Fibroblast of the aortic adventitia (primary cell): Measurements from ENCODE around the gene TRAK1. TPM values are rescaled to one million over a fixed set of nuclear protein-coding genes. Genes with fewer than 3 reads are reported as not detected.

Experiments
- DNase-seq: peaks from one replicate; pipeline ENCODE4 v3.0.0-alpha.2; 2010; ENCODE audit warnings: low read depth
- H3K4me3 ChIP-seq: 2 replicates; pipeline ENCODE4 v1.5.1; 2011; ENCODE audit warnings: low read depth, mild to moderate bottlenecking, control low read depth, low read length, moderate library complexity
- total RNA-seq: library from RNA; depleted of rRNA; stranded (reverse); fragments of >200 nt; gene quantifications from 2 replicates; pipeline ENCODE4 v1.2.3, GENCODE V29; 2012; ENCODE audit warnings: low replicate concordance
- TF ChIP-seq, protein P1 (sequence below): IDR thresholded peaks from 2 replicates; pipeline ENCODE4 v1.5.1; 2011; ENCODE audit warnings: mild to moderate bottlenecking, low read length, control low read depth, inconsistent platforms; ENCODE audit not compliant: insufficient read depth

TRAK1 gene
- total RNA-seq, 1 donor, result 51.6 TPM

DNA sequence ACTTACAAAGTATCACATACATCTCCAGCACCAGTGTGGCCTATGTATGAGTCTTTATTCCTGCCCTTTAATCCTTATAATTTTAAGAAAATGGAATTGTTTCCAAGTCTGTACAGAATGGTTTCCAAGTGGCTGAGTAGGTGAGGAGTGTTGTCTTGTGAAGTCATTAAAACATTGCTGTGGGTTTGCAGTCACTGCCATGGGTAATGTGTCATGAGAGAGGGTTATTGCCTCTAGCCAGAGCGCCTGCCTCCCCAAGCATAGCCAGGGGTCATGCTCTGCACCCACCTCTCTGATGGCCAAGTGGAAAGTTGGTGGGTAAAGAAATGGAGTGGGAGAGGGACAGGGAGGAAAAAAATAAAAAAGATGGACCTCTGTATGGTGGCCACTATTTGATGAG, 25.3 kb downstream of the TRAK1 start:
- DNase-seq, result no peak
- H3K4me3 ChIP-seq, result no peak overlapping the region
- TF ChIP-seq, protein P1, sequence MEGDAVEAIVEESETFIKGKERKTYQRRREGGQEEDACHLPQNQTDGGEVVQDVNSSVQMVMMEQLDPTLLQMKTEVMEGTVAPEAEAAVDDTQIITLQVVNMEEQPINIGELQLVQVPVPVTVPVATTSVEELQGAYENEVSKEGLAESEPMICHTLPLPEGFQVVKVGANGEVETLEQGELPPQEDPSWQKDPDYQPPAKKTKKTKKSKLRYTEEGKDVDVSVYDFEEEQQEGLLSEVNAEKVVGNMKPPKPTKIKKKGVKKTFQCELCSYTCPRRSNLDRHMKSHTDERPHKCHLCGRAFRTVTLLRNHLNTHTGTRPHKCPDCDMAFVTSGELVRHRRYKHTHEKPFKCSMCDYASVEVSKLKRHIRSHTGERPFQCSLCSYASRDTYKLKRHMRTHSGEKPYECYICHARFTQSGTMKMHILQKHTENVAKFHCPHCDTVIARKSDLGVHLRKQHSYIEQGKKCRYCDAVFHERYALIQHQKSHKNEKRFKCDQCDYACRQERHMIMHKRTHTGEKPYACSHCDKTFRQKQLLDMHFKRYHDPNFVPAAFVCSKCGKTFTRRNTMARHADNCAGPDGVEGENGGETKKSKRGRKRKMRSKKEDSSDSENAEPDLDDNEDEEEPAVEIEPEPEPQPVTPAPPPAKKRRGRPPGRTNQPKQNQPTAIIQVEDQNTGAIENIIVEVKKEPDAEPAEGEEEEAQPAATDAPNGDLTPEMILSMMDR, result no peak

DNA sequence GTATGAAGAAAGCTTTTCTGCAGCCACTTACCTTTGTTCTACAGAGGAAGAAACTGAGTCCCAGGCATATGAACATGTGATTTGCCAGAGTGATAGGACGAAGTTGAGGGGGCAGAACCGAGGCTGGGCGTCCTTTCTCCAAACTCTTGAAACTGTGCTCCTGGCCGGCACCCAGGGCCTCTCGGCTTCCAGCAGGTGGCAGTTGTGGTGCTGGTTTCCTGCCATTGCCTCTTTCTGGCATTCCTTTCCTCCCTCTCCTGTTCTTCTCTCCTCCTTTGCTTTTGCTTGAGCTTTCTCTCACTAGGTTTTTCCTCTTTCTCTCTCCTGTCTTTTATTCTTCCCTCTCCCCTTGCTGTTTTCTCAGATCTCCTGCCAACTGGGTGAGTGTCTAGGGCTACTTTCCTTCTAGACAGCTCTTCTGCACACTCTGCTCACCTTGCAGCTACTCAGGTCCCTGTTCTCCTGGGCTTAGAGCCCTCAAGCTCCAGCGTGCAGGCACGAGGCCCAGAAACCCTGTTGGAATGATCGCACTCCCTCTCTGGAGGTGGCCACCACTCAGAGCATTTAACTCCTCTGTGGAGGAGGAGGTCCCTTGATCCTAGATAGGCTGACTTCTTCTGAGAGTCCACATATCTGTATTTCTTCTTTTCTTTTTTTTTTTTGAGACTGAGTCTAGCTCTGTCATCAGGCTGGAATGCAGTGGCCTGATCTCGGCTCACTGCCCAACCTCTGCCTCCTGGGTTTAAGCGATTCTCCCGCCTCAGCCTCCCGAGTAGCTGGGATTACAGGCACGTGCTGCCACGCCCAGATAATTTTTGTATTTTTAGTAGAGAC, 26.2 kb downstream of the TRAK1 start:
- H3K4me3 ChIP-seq, result peak overlapping the region; percentile 18
- TF ChIP-seq, protein P1, result peak; percentile 59
- DNase-seq, result peak; percentile 84

DNA sequence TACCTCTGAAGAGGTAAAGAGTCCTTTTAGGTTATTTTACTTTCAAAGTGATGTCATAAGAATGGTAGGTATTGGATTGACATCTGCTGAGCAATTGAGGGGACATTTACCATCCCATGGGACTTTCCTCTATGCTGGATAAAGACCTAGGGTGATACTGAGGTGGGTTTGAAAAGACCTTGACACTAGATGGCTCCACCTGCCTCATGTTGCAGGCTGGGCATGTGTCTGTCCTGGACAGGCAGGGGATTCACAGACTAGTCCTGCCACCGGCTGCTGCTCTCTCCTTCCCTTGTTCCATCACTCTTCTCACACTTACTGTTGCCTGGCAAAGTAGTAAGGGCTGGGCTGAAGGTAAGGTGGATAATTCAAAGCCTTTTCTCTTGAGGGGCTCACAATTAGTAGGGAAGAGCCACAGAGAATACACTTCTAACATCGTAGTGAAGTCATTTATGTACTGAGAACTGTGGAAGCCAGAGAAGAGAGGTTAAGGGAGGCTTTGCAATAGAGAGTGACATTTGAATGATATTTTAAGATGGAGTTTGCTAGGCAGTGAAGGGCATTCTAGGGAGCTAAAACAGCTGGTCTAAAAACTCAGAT, 27.7 kb downstream of the TRAK1 start:
- no peak overlapping the region for H3K4me3 ChIP-seq
- peak; percentile 43 for DNase-seq
- TF ChIP-seq, protein P1, result peak; percentile 33

DNA sequence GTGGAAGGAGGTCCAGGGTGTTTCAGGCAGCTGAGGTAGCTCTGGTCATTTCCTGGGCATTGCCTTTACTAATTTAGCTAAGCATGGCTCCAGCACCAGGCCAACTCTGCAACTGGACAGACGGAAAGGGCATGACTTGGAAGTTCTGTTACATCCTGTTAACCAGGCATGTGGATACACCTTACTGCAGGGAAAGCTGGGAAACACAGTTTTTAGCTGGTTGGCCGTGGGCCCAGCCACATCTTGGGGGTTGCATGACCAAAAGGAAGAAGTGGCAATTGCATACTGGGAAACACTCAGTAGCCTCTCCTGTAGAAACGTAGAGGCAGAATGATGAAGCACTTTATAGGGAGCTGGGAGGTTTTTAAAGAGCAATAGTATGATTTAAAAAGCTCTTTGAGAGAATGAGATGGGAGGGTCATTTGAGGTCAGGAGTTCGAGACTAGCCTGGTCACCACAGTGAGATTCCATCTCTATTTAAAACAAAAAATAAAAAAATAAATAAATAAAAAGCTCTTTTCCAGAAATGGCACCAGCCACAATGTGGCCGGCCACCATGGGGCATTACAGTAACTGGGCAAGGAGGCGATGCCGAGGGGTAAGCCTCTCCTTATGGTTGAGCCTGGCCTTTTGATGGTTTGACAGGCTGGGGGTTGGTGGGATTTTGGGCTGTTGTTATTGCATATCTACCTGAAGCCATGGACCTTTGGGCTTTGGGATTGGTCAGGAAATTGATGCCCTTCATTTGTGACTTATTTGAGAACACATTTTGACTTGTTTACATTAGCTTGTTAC, 28.6 kb downstream of the TRAK1 start:
- DNase-seq, result no peak
- no peak overlapping the region for H3K4me3 ChIP-seq
- TF ChIP-seq, protein P1, result no peak

DNA sequence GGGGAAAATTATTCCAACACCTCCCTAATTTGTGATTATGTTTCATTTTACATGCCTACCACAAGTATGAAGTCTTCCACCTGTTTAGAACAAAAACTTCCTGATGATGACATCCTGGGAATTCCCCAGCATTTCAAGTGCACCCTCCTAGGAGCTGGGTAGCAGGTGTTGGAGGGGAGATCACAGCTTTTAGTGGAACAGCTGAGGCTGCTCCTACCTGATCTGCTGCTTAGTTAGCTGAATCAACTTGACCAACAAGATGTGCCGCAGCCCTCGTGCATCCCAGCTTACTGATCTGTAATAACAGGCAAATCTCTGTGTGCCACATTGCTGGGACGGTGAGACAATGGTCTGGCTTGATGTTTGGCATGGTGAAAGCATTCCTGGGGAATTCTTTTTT, 29.7 kb downstream of the TRAK1 start:
- no peak for DNase-seq
- TF ChIP-seq, protein P1, result no peak
- no peak overlapping the region for H3K4me3 ChIP-seq

DNA sequence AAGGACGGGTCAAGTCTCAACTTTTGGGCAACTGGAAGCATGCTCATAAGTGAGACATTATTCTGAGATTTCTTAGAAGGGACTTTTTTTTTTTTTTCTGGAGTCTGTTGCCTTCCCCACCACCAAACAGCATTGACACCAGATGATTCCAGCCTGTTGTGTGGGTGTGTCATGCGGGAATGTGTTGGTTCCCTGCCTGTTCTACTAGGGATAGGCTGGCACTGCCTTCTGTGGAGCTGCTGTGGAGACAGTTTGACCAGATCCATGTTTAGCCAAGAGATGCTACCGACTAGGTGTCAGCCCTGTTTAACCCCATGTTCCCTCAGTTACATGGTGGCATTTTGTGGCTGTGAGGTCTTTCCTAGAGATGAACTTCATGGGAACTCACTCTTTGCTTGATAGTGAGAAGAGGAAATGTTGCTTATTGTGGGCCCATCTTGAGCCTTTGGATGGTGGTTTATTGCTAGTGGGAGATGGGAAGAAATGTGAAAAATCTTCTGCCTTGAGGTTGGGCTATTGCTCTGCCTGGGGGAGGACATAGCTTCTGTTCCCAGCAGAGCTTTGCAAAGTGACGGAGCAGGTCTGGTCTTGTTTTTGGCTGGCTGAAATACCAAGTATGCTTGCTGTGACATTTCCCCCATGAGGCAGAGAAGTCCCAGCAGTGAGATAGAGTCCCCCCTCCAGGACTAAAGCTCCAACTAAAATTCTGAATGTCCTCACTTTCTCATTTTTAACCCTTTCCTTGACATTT, 31.3 kb downstream of the TRAK1 start:
- no peak overlapping the region for H3K4me3 ChIP-seq
- no peak for DNase-seq
- TF ChIP-seq, protein P1, result no peak
